ENCODE results near the gene KLHL40.

GRCh38 chr3:42654331-42655201 is 30.8 kb upstream of the KLHL40 start:
- TF ChIP-seq EZH2 (IDR thresholded peaks at IDR 0.05; ENCODE audit: insufficient read depth, low read length) (no peak), CTCF (IDR thresholded peaks at IDR 0.05; ENCODE audit: insufficient read depth, low read depth, low read length) (no peak)
